Neural crest cell (in vitro differentiated cells): Measurements from ENCODE around the gene WIPF2. TPM values are rescaled to one million over a fixed set of nuclear protein-coding genes. Genes with fewer than 3 reads are reported as not detected.

Experiments
- DNase-seq: peaks from one replicate; pipeline ENCODE4 v3.0.0; 2021; ENCODE audit warnings: low read depth, mixed read lengths, low spot score
- H3K27ac Mint-ChIP-seq: one replicate; pipeline ENCODE4 v1.8.0; 2021; ENCODE audit warnings: mild to moderate bottlenecking, mixed read lengths; ENCODE audit not compliant: unreplicated experiment
- H3K27me3 Mint-ChIP-seq: 2 replicates; pipeline ENCODE4 v1.8.0; 2021; ENCODE audit warnings: low read depth, mild to moderate bottlenecking, mixed read lengths
- H3K36me3 Mint-ChIP-seq: 2 replicates; pipeline ENCODE4 v1.8.0; 2021; ENCODE audit warnings: low read depth, mild to moderate bottlenecking, mixed read lengths
- H3K4me1 Mint-ChIP-seq: 2 replicates; pipeline ENCODE4 v1.8.0; 2021; ENCODE audit warnings: mixed read lengths
- H3K4me3 Mint-ChIP-seq: one replicate; pipeline ENCODE4 v1.8.0; 2021; ENCODE audit warnings: mild to moderate bottlenecking, mixed read lengths
- H3K9me3 Mint-ChIP-seq: 2 replicates; pipeline ENCODE4 v1.8.0; 2021; ENCODE audit warnings: mixed read lengths
- CTCF ChIP-seq: fragments of 200-600 bp; sonication (generic); conservative IDR thresholded peaks from 2 replicates; pipeline ENCODE4 v1.5.0; 2021; ENCODE audit warnings: antibody characterized with exemption, mild to moderate bottlenecking
- total RNA-seq: library from RNA; stranded (reverse); gene quantifications from 2 replicates; pipeline ENCODE4 v1.2.1, GENCODE V29; 2021

Gene WIPF2
- total RNA-seq, 1 donor from 2014 or later: 28.7 TPM

DNA sequence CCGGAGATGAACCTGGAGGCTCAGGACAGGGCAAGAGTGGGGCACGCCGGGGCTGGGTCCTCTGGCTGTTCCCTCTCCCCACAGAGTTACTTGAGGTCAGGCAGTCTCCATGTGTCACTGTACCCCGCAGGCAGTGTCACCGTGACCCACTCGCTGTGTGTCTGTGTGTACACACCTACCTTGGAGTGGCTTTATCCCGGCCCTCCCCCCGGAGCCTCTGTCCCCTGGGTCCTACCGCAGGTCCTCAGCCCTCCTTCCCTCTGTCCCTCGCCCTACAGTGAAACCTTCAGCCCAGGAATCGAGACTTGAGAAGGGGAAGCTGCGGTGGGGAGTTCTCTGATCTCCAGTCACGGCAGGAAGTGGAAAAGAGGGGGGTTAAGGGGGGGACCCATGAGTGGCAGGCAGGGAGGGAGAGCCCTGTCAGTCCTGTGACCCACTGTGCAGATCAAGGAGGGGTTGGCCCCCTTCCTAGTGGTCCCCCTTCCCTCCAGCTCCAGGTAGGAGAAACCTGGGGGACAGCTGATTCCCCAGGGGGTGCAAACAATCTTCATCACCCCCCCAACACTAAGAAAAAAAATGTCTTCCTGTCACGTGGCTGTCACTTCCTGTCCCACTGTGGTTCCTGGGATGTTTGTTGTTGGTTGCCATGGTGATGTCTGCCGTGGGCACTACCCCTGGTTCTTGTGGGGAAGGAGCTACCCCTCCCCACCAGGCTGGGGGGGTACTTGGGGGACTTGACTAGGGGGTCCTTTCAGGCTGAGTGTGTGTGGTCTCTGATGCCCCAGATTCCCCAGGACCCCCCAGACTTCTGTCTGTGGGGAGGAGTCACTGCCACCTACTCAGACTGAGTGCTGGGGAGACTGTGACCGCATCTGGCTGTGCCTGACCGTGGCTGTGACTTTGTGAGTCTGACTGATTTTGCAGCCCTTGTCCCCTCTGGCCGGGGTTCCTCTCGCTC is 103.5 kb downstream of the WIPF2 start:
- peaks cover 49% of the 10 kb centered on the region for H3K4me1 Mint-ChIP-seq
- H3K27ac Mint-ChIP-seq: peak overlapping the region; percentile 90
- no peaks in the 10 kb centered on the region for H3K9me3 Mint-ChIP-seq
- no peak for DNase-seq
- no peak for TF ChIP-seq CTCF
- peak overlapping the region; percentile 74 for H3K4me3 Mint-ChIP-seq
- no peaks in the 10 kb centered on the region for H3K36me3 Mint-ChIP-seq
- H3K27me3 Mint-ChIP-seq: peaks cover 8% of the 10 kb centered on the region

DNA sequence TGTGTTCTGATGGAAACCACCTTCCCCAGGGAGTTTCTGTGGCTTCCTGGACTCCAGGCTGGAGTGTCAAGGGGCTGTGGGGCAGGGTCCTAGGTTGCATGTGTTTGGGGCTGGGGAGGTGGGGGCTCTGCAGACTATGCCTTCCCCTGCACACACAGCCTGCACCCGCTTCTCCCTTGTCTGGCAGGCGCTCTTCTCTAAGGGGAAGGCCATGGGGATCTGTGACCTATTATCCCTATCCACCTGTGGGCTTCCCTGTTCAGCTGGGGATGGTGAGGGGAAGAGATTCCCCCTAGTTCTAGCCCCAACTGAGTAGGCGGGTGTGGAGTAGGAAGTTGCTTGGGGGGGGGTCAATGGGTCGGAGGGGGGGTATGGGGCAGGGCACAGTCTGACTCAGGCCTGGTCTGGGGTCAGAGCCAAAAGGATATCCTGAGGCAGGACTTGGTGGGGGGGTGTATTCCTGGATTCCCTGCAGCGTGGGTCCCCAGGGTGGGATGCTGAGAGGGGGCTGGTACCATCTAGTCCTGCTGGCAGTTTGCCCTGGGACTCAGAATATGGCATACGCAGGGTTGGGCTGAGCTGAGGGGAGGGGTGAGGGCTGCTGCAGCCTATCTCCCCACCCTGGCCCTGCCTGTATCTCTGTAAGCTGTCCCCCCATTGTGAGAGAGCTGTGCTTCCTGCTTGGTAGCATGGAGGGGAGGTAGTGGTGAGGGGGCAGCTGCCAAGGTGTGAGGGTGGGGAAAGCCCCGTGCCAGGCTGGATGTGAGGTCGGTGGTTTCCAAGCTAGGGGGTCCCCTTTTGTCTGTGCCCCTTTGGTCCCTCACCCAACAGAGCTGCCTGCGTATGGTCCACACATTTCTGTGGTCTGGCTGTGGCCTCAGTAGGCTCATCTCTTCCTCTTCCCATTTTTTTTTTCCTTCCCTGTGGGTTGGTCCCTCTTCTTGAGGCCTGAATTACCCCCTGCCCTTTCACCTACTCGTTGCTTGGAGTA is 104.6 kb downstream of the WIPF2 start:
- H3K4me3 Mint-ChIP-seq: peak overlapping the region; percentile 74

GRCh38 chr17:40325156-40326013 is 106.3 kb downstream of the WIPF2 start:
- Mint-ChIP-seq H3K27me3 (no peaks in the 10 kb centered on the region), H3K4me1 (peaks cover 34% of the 10 kb centered on the region), H3K27ac (no peak overlapping the region), H3K36me3 (no peaks in the 10 kb centered on the region), H3K4me3 (no peak overlapping the region), H3K9me3 (no peaks in the 10 kb centered on the region)
- DNase-seq: no peak
- no peak for TF ChIP-seq CTCF

More for the DNA sequence above, 104.6 kb downstream of the WIPF2 start:
- no peaks in the 10 kb centered on the region for H3K9me3 Mint-ChIP-seq
- no peak for TF ChIP-seq CTCF
- peak overlapping the region; percentile 84 for H3K27ac Mint-ChIP-seq
- H3K27me3 Mint-ChIP-seq: peaks cover 6% of the 10 kb centered on the region
- H3K36me3 Mint-ChIP-seq: no peaks in the 10 kb centered on the region
- no peak for DNase-seq
- H3K4me1 Mint-ChIP-seq: peaks cover 47% of the 10 kb centered on the region

DNA sequence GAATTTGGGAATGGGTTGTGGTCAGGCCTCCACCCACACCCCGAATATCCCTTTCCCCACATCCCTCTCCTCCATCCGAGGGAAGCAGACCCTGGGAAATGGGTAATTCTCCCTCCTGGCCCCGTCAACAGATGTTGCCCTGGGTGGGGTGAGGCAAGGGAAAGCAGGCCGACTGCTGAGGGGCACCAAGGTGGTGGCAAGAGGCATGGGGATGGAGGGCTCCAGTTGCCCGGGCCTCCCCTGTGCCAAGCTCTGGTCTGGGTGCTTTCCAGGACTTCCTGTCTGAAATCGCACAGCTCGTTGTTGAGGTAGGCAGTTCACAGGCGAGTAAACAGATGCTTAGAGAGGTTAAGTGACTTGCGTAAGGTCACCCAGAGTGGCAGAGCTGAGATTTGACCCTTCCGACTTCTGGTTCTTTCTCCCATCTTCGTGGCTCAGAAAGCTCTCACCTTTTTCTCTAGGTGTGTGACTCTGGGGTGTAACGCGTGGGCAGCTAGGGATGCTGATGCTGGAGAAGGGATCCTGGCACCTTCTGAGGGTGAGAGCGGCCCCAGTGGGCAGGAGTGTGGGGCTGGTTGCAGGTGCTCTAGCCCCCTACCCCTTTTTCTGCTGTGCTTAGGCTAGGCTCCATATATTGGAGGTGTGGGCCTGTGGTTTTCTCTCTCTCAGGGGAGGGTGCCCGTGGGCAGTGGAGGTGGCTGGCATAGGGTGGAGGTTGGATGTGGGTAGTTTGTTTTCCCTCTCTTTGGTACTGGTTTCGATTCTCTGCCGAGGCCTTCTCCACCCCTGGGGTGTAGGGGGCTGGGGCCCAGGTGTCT is 107.1 kb downstream of the WIPF2 start:
- H3K27ac Mint-ChIP-seq: no peak overlapping the region
- no peak for DNase-seq
- H3K27me3 Mint-ChIP-seq: no peaks in the 10 kb centered on the region
- H3K9me3 Mint-ChIP-seq: no peaks in the 10 kb centered on the region
- H3K4me1 Mint-ChIP-seq: peaks cover 29% of the 10 kb centered on the region
- no peaks in the 10 kb centered on the region for H3K36me3 Mint-ChIP-seq
- H3K4me3 Mint-ChIP-seq: no peak overlapping the region
- no peak for TF ChIP-seq CTCF
